Skeletal muscle satellite cell (primary cell): ENCODE results near the gene ERC1.
A peak's percentile ranks its signal among the peaks of the same experiment; 100 is the strongest.

ENCODE experiments used
- H3K27me3 ChIP-seq: 2 replicates; pipeline ENCODE4 v1.7.0; 2013; ENCODE audit warnings: low read length; ENCODE audit not compliant: control insufficient read depth, insufficient read depth
- H3K36me3 ChIP-seq: 2 replicates; pipeline ENCODE4 v1.7.0; 2013; ENCODE audit warnings: mild to moderate bottlenecking, control low read depth, low read length; ENCODE audit not compliant: insufficient read depth
- H3K4me1 ChIP-seq: 2 replicates; pipeline ENCODE4 v1.7.0; 2013; ENCODE audit warnings: low read length; ENCODE audit not compliant: control insufficient read depth, insufficient read depth
- H3K4me2 ChIP-seq: 2 replicates; pipeline ENCODE4 v1.7.0; 2013; ENCODE audit warnings: mild to moderate bottlenecking, low read length
- H3K4me3 ChIP-seq: 2 replicates; pipeline ENCODE4 v1.7.0; 2013; ENCODE audit warnings: low read length
- H3K9ac ChIP-seq: 2 replicates; pipeline ENCODE4 v1.7.0; 2013; ENCODE audit warnings: mild to moderate bottlenecking, low read depth, low read length, moderate library complexity
- H3K9me3 ChIP-seq: replicated peaks from 2 replicates; pipeline ENCODE4 v1.7.0; 2013; ENCODE audit warnings: mild to moderate bottlenecking, control low read depth, low read length

The ERC1 gene

GRCh38 chr12:1439687-1440086 is 448.7 kb downstream of the ERC1 start:
- no peaks in the 10 kb centered on the region for H3K27me3 ChIP-seq
- peaks cover 25% of the 10 kb centered on the region for H3K4me1 ChIP-seq
- H3K9me3 ChIP-seq, result no peaks in the 10 kb centered on the region
- no peak overlapping the region for H3K4me2 ChIP-seq
- no peaks in the 10 kb centered on the region for H3K36me3 ChIP-seq
- H3K4me3 ChIP-seq, result no peak overlapping the region
- no peak overlapping the region for H3K9ac ChIP-seq

- Histone ChIP-seq H3K9ac (peak overlapping the region; percentile 45), H3K4me1 (peaks cover 14% of the 10 kb centered on the region), H3K4me3 (no peak overlapping the region), H3K36me3 (no peaks in the 10 kb centered on the region), H3K27me3 (no peaks in the 10 kb centered on the region), H3K4me2 (peak overlapping the region; percentile 65), H3K9me3 (no peaks in the 10 kb centered on the region)
Observed at GRCh38 chr12:1443421-1444141, 452.6 kb downstream of the ERC1 start.

- Histone ChIP-seq H3K27me3 (no peaks in the 10 kb centered on the region), H3K9me3 (no peaks in the 10 kb centered on the region), H3K4me2 (peak overlapping the region; percentile 65), H3K4me3 (no peak overlapping the region), H3K36me3 (no peaks in the 10 kb centered on the region), H3K9ac (peak overlapping the region; percentile 45), H3K4me1 (peaks cover 14% of the 10 kb centered on the region)
Observed at GRCh38 chr12:1444142-1444516, 453.1 kb downstream of the ERC1 start.

- Histone ChIP-seq H3K4me2 (no peak overlapping the region), H3K9me3 (no peaks in the 10 kb centered on the region), H3K4me1 (peaks cover 14% of the 10 kb centered on the region), H3K36me3 (peaks cover 2% of the 10 kb centered on the region), H3K4me3 (no peak overlapping the region), H3K9ac (no peak overlapping the region), H3K27me3 (no peaks in the 10 kb centered on the region)
Observed at GRCh38 chr12:1445807-1446206, 454.8 kb downstream of the ERC1 start.

GRCh38 chr12:1448336-1448735 is 457.3 kb downstream of the ERC1 start:
- Histone ChIP-seq H3K27me3 (no peaks in the 10 kb centered on the region), H3K9me3 (no peaks in the 10 kb centered on the region), H3K4me1 (peaks cover 12% of the 10 kb centered on the region), H3K9ac (no peak overlapping the region), H3K4me3 (no peak overlapping the region), H3K36me3 (peaks cover 2% of the 10 kb centered on the region), H3K4me2 (no peak overlapping the region)

- Histone ChIP-seq H3K27me3 (no peaks in the 10 kb centered on the region), H3K36me3 (peaks cover 2% of the 10 kb centered on the region), H3K9ac (no peak overlapping the region), H3K4me3 (no peak overlapping the region), H3K9me3 (no peaks in the 10 kb centered on the region), H3K4me2 (no peak overlapping the region), H3K4me1 (peaks cover 13% of the 10 kb centered on the region)
Observed at GRCh38 chr12:1453810-1454209, 462.8 kb downstream of the ERC1 start.

GRCh38 chr12:1456885-1457284 is 465.9 kb downstream of the ERC1 start:
- no peaks in the 10 kb centered on the region for H3K9me3 ChIP-seq
- peaks cover 13% of the 10 kb centered on the region for H3K4me1 ChIP-seq
- H3K4me2 ChIP-seq, result no peak overlapping the region
- H3K36me3 ChIP-seq, result no peaks in the 10 kb centered on the region
- no peak overlapping the region for H3K4me3 ChIP-seq
- no peaks in the 10 kb centered on the region for H3K27me3 ChIP-seq
- H3K9ac ChIP-seq, result no peak overlapping the region

- H3K9ac ChIP-seq, result no peak overlapping the region
- no peak overlapping the region for H3K4me3 ChIP-seq
- peaks cover 14% of the 10 kb centered on the region for H3K4me1 ChIP-seq
- no peak overlapping the region for H3K4me2 ChIP-seq
- H3K36me3 ChIP-seq, result no peaks in the 10 kb centered on the region
- H3K9me3 ChIP-seq, result no peaks in the 10 kb centered on the region
- no peaks in the 10 kb centered on the region for H3K27me3 ChIP-seq
Observed at GRCh38 chr12:1457901-1458300, 466.9 kb downstream of the ERC1 start.

GRCh38 chr12:1459339-1459738 is 468.3 kb downstream of the ERC1 start:
- Histone ChIP-seq H3K27me3 (no peaks in the 10 kb centered on the region), H3K4me1 (peaks cover 25% of the 10 kb centered on the region), H3K36me3 (no peaks in the 10 kb centered on the region), H3K4me3 (no peak overlapping the region), H3K4me2 (no peak overlapping the region), H3K9me3 (no peaks in the 10 kb centered on the region), H3K9ac (no peak overlapping the region)

GRCh38 chr12:1463073-1463905 is 472.3 kb downstream of the ERC1 start:
- Histone ChIP-seq H3K9ac (no peak overlapping the region), H3K4me3 (no peak overlapping the region), H3K4me2 (no peak overlapping the region), H3K4me1 (peaks cover 16% of the 10 kb centered on the region), H3K36me3 (peaks cover 4% of the 10 kb centered on the region), H3K9me3 (no peaks in the 10 kb centered on the region), H3K27me3 (no peaks in the 10 kb centered on the region)

- no peak overlapping the region for H3K4me2 ChIP-seq
- H3K4me3 ChIP-seq, result no peak overlapping the region
- H3K36me3 ChIP-seq, result peaks cover 4% of the 10 kb centered on the region
- H3K4me1 ChIP-seq, result peaks cover 23% of the 10 kb centered on the region
- H3K9ac ChIP-seq, result no peak overlapping the region
- H3K9me3 ChIP-seq, result no peaks in the 10 kb centered on the region
- H3K27me3 ChIP-seq, result no peaks in the 10 kb centered on the region
Observed at GRCh38 chr12:1464925-1465324, 473.9 kb downstream of the ERC1 start.
